Vagina (tissue), 2 donors: ENCODE measurements around the gene CD48.

Experiments
- POLR2AphosphoS5 ChIP-seq, 2 donors: sonication (generic); formaldehyde crosslinking; IDR thresholded peaks; one replicate each; pipeline ENCODE4 v1.9.0; 2017; ENCODE audit warnings: antibody characterized with exemption in 2 of 2, mild to moderate bottlenecking in 2 of 2, low read depth in 1 of 2; ENCODE audit not compliant: insufficient read depth in 1 of 2
- TF ChIP-seq, protein P1 (sequence below), 3 experiments: fragments of 450-650 bp in 2 of 3; fragments of 200-600 bp in 1 of 3; sonication (generic) in 1 of 3; IDR thresholded peaks; one replicate each; pipeline ENCODE4 v1.5.1; 2017 to 2019; ENCODE audit warnings: antibody characterized with exemption in 3 of 3, mild to moderate bottlenecking in 2 of 3, moderate library complexity in 2 of 3

DNA sequence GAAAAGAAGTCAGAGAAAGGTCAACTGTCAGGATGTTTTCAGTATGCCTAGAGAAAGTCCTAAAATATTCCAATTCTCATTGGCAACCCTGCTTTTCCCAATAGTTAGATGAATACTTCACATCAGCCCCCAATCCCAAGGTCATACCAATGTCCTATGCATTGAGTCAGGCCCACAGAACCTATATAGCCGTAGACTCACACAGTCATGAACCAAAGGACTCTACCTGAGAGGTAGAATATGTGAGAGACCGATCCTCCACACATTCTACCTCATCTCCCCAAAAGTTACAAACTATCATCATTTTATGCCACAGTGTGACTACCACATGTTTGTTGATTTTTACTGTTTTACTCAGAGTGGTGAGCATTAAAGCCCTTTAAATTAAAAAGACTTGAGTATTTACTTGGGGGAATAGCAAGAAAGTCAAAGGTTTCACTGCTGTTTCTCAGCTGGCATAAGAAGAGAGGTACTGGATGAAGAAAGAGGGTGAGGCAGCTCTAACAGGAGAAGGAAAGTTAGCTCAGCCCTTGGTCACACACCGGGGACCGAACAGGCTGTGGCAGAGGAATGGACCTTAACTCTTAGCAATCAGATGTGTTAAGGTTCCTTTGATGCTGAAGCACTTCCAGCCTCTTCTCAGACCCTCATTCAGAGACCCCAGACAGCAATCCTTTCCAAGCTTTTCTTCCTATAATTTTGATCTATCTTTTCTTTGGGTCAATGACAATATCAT lies 937 bp downstream of the CD48 start:
- TF ChIP-seq, protein P1, sequence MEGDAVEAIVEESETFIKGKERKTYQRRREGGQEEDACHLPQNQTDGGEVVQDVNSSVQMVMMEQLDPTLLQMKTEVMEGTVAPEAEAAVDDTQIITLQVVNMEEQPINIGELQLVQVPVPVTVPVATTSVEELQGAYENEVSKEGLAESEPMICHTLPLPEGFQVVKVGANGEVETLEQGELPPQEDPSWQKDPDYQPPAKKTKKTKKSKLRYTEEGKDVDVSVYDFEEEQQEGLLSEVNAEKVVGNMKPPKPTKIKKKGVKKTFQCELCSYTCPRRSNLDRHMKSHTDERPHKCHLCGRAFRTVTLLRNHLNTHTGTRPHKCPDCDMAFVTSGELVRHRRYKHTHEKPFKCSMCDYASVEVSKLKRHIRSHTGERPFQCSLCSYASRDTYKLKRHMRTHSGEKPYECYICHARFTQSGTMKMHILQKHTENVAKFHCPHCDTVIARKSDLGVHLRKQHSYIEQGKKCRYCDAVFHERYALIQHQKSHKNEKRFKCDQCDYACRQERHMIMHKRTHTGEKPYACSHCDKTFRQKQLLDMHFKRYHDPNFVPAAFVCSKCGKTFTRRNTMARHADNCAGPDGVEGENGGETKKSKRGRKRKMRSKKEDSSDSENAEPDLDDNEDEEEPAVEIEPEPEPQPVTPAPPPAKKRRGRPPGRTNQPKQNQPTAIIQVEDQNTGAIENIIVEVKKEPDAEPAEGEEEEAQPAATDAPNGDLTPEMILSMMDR (IDR thresholded peaks at IDR 0.05), result no peak
- no peak for TF ChIP-seq POLR2AphosphoS5 (IDR thresholded peaks at IDR 0.05; ENCODE audit: insufficient read depth in 1 of 2, low read depth in 1 of 2)
